GM12864 (cell line): ENCODE results near the gene CDH23.

Source experiments
- DNase-seq: peaks from one replicate; pipeline ENCODE4 v3.0.0-alpha.2; 2011; ENCODE audit warnings: low read depth
- H3K4me3 ChIP-seq: 2 replicates; pipeline ENCODE4 v1.5.1; 2011; ENCODE audit warnings: mild to moderate bottlenecking, low read depth, low read length, control low read depth
- CTCF ChIP-seq: IDR thresholded peaks from 2 replicates; pipeline ENCODE4 v1.5.1; 2011; ENCODE audit warnings: low read depth, mild to moderate bottlenecking, moderate library complexity, low read length, control low read depth, inconsistent platforms; ENCODE audit errors: missing control alignments

The CDH23 gene

GRCh38 chr10:71723311-71723710 is 326.6 kb downstream of the CDH23 start:
- no peak for DNase-seq
- TF ChIP-seq CTCF, result no peak
- no peak overlapping the region for H3K4me3 ChIP-seq

- TF ChIP-seq CTCF, result no peak
- DNase-seq, result no peak
- H3K4me3 ChIP-seq, result no peak overlapping the region
Observed at GRCh38 chr10:71724539-71724938, 327.8 kb downstream of the CDH23 start.

- H3K4me3 ChIP-seq, result no peak overlapping the region
- no peak for TF ChIP-seq CTCF
- DNase-seq, result no peak
Observed at GRCh38 chr10:71725249-71725648, 328.5 kb downstream of the CDH23 start.

GRCh38 chr10:71725998-71726579 is 329.4 kb downstream of the CDH23 start:
- H3K4me3 ChIP-seq, result no peak overlapping the region
- TF ChIP-seq CTCF, result peak; percentile 67
- DNase-seq, result no peak

- no peak overlapping the region for H3K4me3 ChIP-seq
- DNase-seq, result no peak
- TF ChIP-seq CTCF, result no peak
Observed at GRCh38 chr10:71726580-71727104, 329.9 kb downstream of the CDH23 start.

GRCh38 chr10:71727105-71727737 is 330.5 kb downstream of the CDH23 start:
- peak; percentile 52 for DNase-seq
- H3K4me3 ChIP-seq, result no peak overlapping the region
- TF ChIP-seq CTCF, result no peak
